HepG2 (cell line): ENCODE results near the gene CABP4. TPM values are rescaled to one million over a fixed set of nuclear protein-coding genes. Genes with fewer than 3 reads are reported as not detected.

Experiments used
- CENPX ChIP-seq: sonication (generic); formaldehyde crosslinking; IDR thresholded peaks from 2 replicates; pipeline ENCODE4 v1.9.0; 2021; ENCODE audit warnings: mild to moderate bottlenecking, missing genetic modification reagents, moderate library complexity
- DMAP1 ChIP-seq: IDR thresholded peaks from 2 replicates; pipeline ENCODE4 v1.6.1; 2016
- ESRRA ChIP-seq: sonication (generic); formaldehyde crosslinking; IDR thresholded peaks from 2 replicates; pipeline ENCODE4 v1.5.1; 2020; ENCODE audit warnings: mild to moderate bottlenecking, low read depth, missing genetic modification reagents
- FOXA1 ChIP-seq, 2 experiments: fragments of 450-650 bp in 1 of 2; sonication (generic) in 1 of 2; formaldehyde crosslinking in 1 of 2; IDR thresholded peaks; 2 replicates each; pipeline versions ENCODE4 v1.4.0 to v1.6.1; 2016 to 2020; ENCODE audit warnings: missing genetic modification reagents in 1 of 2
- FOXK1 ChIP-seq: sonication (generic); formaldehyde crosslinking; IDR thresholded peaks from 2 replicates; pipeline ENCODE4 v1.4.0; 2020; ENCODE audit warnings: low read depth, missing genetic modification reagents, borderline replicate concordance
- GPBP1L1 ChIP-seq: sonication (generic); formaldehyde crosslinking; IDR thresholded peaks from 2 replicates; pipeline ENCODE4 v1.5.0; 2020; ENCODE audit warnings: mild to moderate bottlenecking, missing genetic modification reagents
- KMT2A ChIP-seq: sonication (generic); formaldehyde crosslinking; IDR thresholded peaks from 2 replicates; pipeline ENCODE4 v1.4.0; 2020; ENCODE audit warnings: missing genetic modification reagents
- MAFF ChIP-seq: IDR thresholded peaks from 2 replicates; pipeline ENCODE4 v1.6.1; 2011; ENCODE audit warnings: low read depth, low read length, improper control_type of control experiment
- PTBP1 ChIP-seq: fragments of 200-400 bp; formaldehyde crosslinking; IDR thresholded peaks from 2 replicates; pipeline ENCODE4 v1.6.1; 2018; ENCODE audit warnings: low read length, low read depth; ENCODE audit not compliant: poor library complexity, severe bottlenecking
- RARA ChIP-seq: IDR thresholded peaks from 2 replicates; pipeline ENCODE4 v1.6.1; 2016; ENCODE audit warnings: missing genetic modification reagents, missing compliant biosample characterization
- REL ChIP-seq: sonication (generic); formaldehyde crosslinking; conservative IDR thresholded peaks from 2 replicates; pipeline ENCODE4 v1.8.0; 2022; ENCODE audit warnings: mild to moderate bottlenecking, missing genetic modification reagents, moderate library complexity
- RFXAP ChIP-seq: sonication (generic); formaldehyde crosslinking; IDR thresholded peaks from 2 replicates; pipeline ENCODE4 v1.4.0; 2020; ENCODE audit warnings: missing genetic modification reagents, borderline replicate concordance
- RORA ChIP-seq: sonication (generic); formaldehyde crosslinking; IDR thresholded peaks from 2 replicates; pipeline ENCODE4 v1.5.0; 2020; ENCODE audit warnings: mild to moderate bottlenecking, missing genetic modification reagents, moderate library complexity
- TBX3 ChIP-seq: fragments of 450-650 bp; IDR thresholded peaks from 2 replicates; pipeline ENCODE4 v1.6.1; 2017; ENCODE audit warnings: antibody characterized with exemption, mild to moderate bottlenecking, inconsistent platforms, borderline replicate concordance
- TFDP2 ChIP-seq: sonication (generic); formaldehyde crosslinking; IDR thresholded peaks from 2 replicates; pipeline ENCODE4 v1.4.0; 2020; ENCODE audit warnings: missing genetic modification reagents
- ZNF253 ChIP-seq: sonication (generic); formaldehyde crosslinking; IDR thresholded peaks from 2 replicates; pipeline ENCODE4 v1.8.0; 2022; ENCODE audit warnings: mild to moderate bottlenecking, missing genetic modification reagents, borderline replicate concordance
- ZNF317 ChIP-seq: sonication (generic); formaldehyde crosslinking; IDR thresholded peaks from 2 replicates; pipeline ENCODE4 v1.5.0; 2020; ENCODE audit warnings: mild to moderate bottlenecking, missing genetic modification reagents
- ZNF362 ChIP-seq: sonication (generic); formaldehyde crosslinking; IDR thresholded peaks from 2 replicates; pipeline ENCODE4 v1.4.0; 2020; ENCODE audit warnings: missing genetic modification reagents, mild to moderate bottlenecking, borderline replicate concordance
- ZNF543 ChIP-seq: sonication (generic); formaldehyde crosslinking; IDR thresholded peaks from 2 replicates; pipeline ENCODE4 v1.4.0; 2020; ENCODE audit warnings: mild to moderate bottlenecking, missing genetic modification reagents
- ZNF768 ChIP-seq: sonication (generic); formaldehyde crosslinking; IDR thresholded peaks from 2 replicates; pipeline ENCODE4 v1.4.0; 2020; ENCODE audit warnings: missing genetic modification reagents
- ZNF777 ChIP-seq: sonication (generic); formaldehyde crosslinking; IDR thresholded peaks from 2 replicates; pipeline ENCODE4 v1.4.0; 2020; ENCODE audit warnings: missing genetic modification reagents
- polyA plus RNA-seq, 8 experiments: library from polyadenylated mRNA; depleted of rRNA in 3 of 8; stranded (reverse) in 7 of 8; unstranded in 1 of 8; fragments of >200 nt; fragmentation: Illumina TruSeq in 4 of 8; extraction: Trizol in 4 of 8; gene quantifications; 2 replicates each; pipeline versions ENCODE4 v1.2.1 to v1.2.3, GENCODE V29; 2011 to 2016; ENCODE audit warnings: low read depth in 4 of 8, missing spikeins in 1 of 8, mixed read lengths in 1 of 8; ENCODE audit not compliant: insufficient read depth in 1 of 8
- total RNA-seq, 5 experiments: library from RNA; depleted of rRNA; stranded (reverse); fragments of >200 nt; fragmentation: Illumina TruSeq; extraction: Trizol; gene quantifications; 2 replicates each; pipeline ENCODE4 v1.2.3, GENCODE V29; 2016; ENCODE audit warnings: low read depth in 1 of 5
- TF ChIP-seq, protein P1 (sequence below): sonication (generic); formaldehyde crosslinking; IDR thresholded peaks from 2 replicates; pipeline ENCODE4 v1.5.0; 2020; ENCODE audit warnings: missing genetic modification reagents, mild to moderate bottlenecking, borderline replicate concordance
- TF ChIP-seq, protein P2 (sequence below): sonication (generic); formaldehyde crosslinking; IDR thresholded peaks from 2 replicates; pipeline ENCODE4 v1.4.0; 2020; ENCODE audit warnings: missing genetic modification reagents

CABP4 gene
- total and polyA plus RNA-seq, 2 of the 13 experiments (the other 11 are each of a cell fraction or from before 2014, with no cell fraction given) = not detected

- TF ChIP-seq, protein P1, sequence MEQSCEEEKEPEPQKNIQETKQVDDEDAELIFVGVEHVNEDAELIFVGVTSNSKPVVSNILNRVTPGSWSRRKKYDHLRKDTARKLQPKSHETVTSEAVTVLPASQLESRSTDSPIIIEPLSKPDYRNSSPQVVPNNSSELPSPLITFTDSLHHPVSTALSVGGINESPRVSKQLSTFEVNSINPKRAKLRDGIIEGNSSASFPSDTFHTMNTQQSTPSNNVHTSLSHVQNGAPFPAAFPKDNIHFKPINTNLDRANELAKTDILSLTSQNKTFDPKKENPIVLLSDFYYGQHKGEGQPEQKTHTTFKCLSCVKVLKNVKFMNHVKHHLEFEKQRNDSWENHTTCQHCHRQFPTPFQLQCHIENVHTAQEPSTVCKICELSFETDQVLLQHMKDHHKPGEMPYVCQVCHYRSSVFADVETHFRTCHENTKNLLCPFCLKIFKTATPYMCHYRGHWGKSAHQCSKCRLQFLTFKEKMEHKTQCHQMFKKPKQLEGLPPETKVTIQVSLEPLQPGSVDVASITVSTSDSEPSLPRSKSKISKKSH (CRISPR knock-in tag) = no peak
- TF ChIP-seq PTBP1 (peak; percentile 52), TFDP2 (CRISPR knock-in tag) (peak; percentile 95), ZNF777 (CRISPR knock-in tag) (peak; percentile 31; the same call in 1 of the 2 replicates), TBX3 (0 out of 2 replicates have a peak, but pooled peaks have one; percentile 36), ZNF543 (CRISPR knock-in tag) (no peak), KMT2A (CRISPR knock-in tag) (no peak), ZNF317 (0 out of 2 replicates have a peak, but pooled peaks have one; percentile 46), ZNF768 (CRISPR knock-in tag) (peak; percentile 45; the same call in 1 of the 2 replicates), FOXA1 (IDR thresholded peaks at IDR 0.05) (no peak), FOXA1 (CRISPR knock-in tag; IDR thresholded peaks at IDR 0.05) (peak; percentile 75), MAFF (no peak), ESRRA (CRISPR knock-in tag) (peak; percentile 28; the same call in 1 of the 2 replicates), DMAP1 (CRISPR knock-in tag) (peak; percentile 48; the same call in 1 of the 2 replicates), RORA (CRISPR knock-in tag) (no peak), GPBP1L1 (no peak), CENPX (CRISPR knock-in tag) (no peak), REL (CRISPR knock-in tag) (0 out of 2 replicates have a peak, but pooled peaks have one; percentile 55), RARA (CRISPR knock-in tag) (no peak), RFXAP (CRISPR knock-in tag) (peak; percentile 65), ZNF362 (0 out of 2 replicates have a peak, but pooled peaks have one; percentile 26), ZNF253 (CRISPR knock-in tag) (0 out of 2 replicates have a peak, but pooled peaks have one; percentile 36), FOXK1 (peak; percentile 58)
- TF ChIP-seq, protein P2, sequence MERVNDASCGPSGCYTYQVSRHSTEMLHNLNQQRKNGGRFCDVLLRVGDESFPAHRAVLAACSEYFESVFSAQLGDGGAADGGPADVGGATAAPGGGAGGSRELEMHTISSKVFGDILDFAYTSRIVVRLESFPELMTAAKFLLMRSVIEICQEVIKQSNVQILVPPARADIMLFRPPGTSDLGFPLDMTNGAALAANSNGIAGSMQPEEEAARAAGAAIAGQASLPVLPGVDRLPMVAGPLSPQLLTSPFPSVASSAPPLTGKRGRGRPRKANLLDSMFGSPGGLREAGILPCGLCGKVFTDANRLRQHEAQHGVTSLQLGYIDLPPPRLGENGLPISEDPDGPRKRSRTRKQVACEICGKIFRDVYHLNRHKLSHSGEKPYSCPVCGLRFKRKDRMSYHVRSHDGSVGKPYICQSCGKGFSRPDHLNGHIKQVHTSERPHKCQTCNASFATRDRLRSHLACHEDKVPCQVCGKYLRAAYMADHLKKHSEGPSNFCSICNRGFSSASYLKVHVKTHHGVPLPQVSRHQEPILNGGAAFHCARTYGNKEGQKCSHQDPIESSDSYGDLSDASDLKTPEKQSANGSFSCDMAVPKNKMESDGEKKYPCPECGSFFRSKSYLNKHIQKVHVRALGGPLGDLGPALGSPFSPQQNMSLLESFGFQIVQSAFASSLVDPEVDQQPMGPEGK (CRISPR knock-in tag) = no peak
Measured at GRCh38 chr11:67507864-67508485, 52.8 kb downstream of the CABP4 start, which contains the start of gene CDK2AP2 (continued).
